ENCODE measurements around the gene CD8B.
"Not testable (repeated sequence)": the region's sequence is repeated elsewhere in the genome, so short reads cannot be mapped to it uniquely, and the experiment has no call there.

DNA sequence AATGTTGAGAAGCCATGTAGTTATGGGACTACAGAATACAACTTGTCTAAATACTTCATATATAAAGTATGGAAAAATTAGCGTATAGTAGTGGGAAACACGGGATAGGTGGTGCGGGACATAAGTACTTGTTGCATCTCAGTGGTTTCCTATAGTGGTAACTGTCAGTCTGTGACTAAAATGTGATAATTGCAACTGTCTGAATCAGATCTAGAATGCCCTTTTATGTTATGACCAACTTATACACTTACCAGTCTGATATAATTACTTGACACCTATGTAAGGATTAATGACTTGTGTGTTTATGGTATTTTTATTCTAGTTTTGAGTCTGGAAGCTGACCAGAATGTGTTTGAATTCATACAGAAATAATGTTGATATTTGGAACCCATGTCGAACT, 9.3 kb upstream of the CD8B start:
- TF ChIP-seq CTCF, POLR2A (IDR thresholded peaks at IDR 0.05): not testable (repeated sequence)

Data from body of pancreas (tissue), 4 donors.